HepG2 (cell line): ENCODE measurements around the gene FBXL22. TPM values are rescaled to one million over a fixed set of nuclear protein-coding genes. Genes with fewer than 3 reads are reported as not detected.

ENCODE experiments used
- EEA1 ChIP-seq: sonication (generic); formaldehyde crosslinking; IDR thresholded peaks from 2 replicates; pipeline ENCODE4 v1.5.1; 2020; ENCODE audit warnings: mild to moderate bottlenecking, missing genetic modification reagents, borderline replicate concordance
- IKZF4 ChIP-seq: sonication (generic); formaldehyde crosslinking; IDR thresholded peaks from 2 replicates; pipeline ENCODE4 v1.5.1; 2020; ENCODE audit warnings: borderline replicate concordance, mild to moderate bottlenecking, low read depth, missing genetic modification reagents; ENCODE audit errors: not compliant biosample characterization
- PATZ1 ChIP-seq: sonication (generic); formaldehyde crosslinking; IDR thresholded peaks from 2 replicates; pipeline ENCODE4 v1.4.0; 2020; ENCODE audit warnings: missing genetic modification reagents
- ZBED4 ChIP-seq: sonication (generic); formaldehyde crosslinking; IDR thresholded peaks from 2 replicates; pipeline ENCODE4 v1.4.0; 2020; ENCODE audit warnings: missing genetic modification reagents, borderline replicate concordance
- ZNF3 ChIP-seq: IDR thresholded peaks from 2 replicates; pipeline ENCODE4 v1.7.0; 2017; ENCODE audit warnings: inconsistent platforms
- ZNF572 ChIP-seq: sonication (generic); formaldehyde crosslinking; IDR thresholded peaks from 2 replicates; pipeline ENCODE4 v1.5.1; 2020; ENCODE audit warnings: mild to moderate bottlenecking, missing genetic modification reagents
- ZNF747 ChIP-seq: sonication (generic); formaldehyde crosslinking; IDR thresholded peaks from 2 replicates; pipeline ENCODE4 v1.8.1; 2023; ENCODE audit warnings: missing genetic modification reagents, mild to moderate bottlenecking, borderline replicate concordance
- ZNF800 ChIP-seq: sonication (generic); formaldehyde crosslinking; IDR thresholded peaks from 2 replicates; pipeline ENCODE4 v1.4.0; 2020; ENCODE audit warnings: missing genetic modification reagents
- polyA plus RNA-seq, 8 experiments: library from polyadenylated mRNA; depleted of rRNA in 3 of 8; stranded (reverse) in 7 of 8; unstranded in 1 of 8; fragments of >200 nt; fragmentation: Illumina TruSeq in 4 of 8; extraction: Trizol in 4 of 8; gene quantifications; 2 replicates each; pipeline versions ENCODE4 v1.2.1 to v1.2.3, GENCODE V29; 2011 to 2016; ENCODE audit warnings: low read depth in 4 of 8, missing spikeins in 1 of 8, mixed read lengths in 1 of 8; ENCODE audit not compliant: insufficient read depth in 1 of 8
- total RNA-seq, 5 experiments: library from RNA; depleted of rRNA; stranded (reverse); fragments of >200 nt; fragmentation: Illumina TruSeq; extraction: Trizol; gene quantifications; 2 replicates each; pipeline ENCODE4 v1.2.3, GENCODE V29; 2016; ENCODE audit warnings: low read depth in 1 of 5
- TF ChIP-seq, protein P1 (sequence below): sonication (generic); formaldehyde crosslinking; IDR thresholded peaks from 2 replicates; pipeline ENCODE4 v1.4.0; 2020; ENCODE audit warnings: mild to moderate bottlenecking, missing genetic modification reagents
- TF ChIP-seq, protein P2 (sequence below): sonication (generic); formaldehyde crosslinking; IDR thresholded peaks from 2 replicates; pipeline ENCODE4 v1.5.1; 2020; ENCODE audit warnings: missing genetic modification reagents, mild to moderate bottlenecking, borderline replicate concordance

The FBXL22 gene
- total and polyA plus RNA-seq, 2 of the 13 experiments (the other 11 are each of a cell fraction or from before 2014, with no cell fraction given), result 0.15 to 0.33 TPM

DNA sequence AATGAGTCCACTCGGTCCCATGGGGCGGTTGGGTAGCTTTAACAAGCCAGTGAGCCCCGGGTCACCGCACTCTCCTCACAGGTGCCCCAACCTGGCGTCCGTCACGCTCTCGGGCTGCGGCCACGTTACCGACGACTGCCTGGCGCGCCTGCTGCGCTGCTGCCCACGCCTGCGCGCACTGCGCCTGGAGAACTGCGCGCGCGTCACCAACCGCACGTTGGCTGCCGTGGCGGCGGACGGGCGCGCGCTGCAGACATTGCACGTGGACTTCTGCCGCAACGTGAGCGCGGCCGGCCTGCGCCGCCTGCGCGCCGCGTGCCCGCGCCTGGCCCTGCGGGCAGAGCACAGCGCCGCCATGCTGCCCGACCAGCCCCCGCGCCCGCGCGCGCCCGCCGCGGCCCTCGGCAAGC, 3.4 kb downstream of the FBXL22 start (continued):
- no peak for TF ChIP-seq PATZ1 (CRISPR knock-in tag)
- 0 out of 2 replicates have a peak, but pooled peaks have one; percentile 18 for TF ChIP-seq ZNF747 (CRISPR knock-in tag)
- no peak for TF ChIP-seq ZBED4 (CRISPR knock-in tag)
- peak; percentile 91 for TF ChIP-seq IKZF4 (CRISPR knock-in tag)
- TF ChIP-seq, protein P1, sequence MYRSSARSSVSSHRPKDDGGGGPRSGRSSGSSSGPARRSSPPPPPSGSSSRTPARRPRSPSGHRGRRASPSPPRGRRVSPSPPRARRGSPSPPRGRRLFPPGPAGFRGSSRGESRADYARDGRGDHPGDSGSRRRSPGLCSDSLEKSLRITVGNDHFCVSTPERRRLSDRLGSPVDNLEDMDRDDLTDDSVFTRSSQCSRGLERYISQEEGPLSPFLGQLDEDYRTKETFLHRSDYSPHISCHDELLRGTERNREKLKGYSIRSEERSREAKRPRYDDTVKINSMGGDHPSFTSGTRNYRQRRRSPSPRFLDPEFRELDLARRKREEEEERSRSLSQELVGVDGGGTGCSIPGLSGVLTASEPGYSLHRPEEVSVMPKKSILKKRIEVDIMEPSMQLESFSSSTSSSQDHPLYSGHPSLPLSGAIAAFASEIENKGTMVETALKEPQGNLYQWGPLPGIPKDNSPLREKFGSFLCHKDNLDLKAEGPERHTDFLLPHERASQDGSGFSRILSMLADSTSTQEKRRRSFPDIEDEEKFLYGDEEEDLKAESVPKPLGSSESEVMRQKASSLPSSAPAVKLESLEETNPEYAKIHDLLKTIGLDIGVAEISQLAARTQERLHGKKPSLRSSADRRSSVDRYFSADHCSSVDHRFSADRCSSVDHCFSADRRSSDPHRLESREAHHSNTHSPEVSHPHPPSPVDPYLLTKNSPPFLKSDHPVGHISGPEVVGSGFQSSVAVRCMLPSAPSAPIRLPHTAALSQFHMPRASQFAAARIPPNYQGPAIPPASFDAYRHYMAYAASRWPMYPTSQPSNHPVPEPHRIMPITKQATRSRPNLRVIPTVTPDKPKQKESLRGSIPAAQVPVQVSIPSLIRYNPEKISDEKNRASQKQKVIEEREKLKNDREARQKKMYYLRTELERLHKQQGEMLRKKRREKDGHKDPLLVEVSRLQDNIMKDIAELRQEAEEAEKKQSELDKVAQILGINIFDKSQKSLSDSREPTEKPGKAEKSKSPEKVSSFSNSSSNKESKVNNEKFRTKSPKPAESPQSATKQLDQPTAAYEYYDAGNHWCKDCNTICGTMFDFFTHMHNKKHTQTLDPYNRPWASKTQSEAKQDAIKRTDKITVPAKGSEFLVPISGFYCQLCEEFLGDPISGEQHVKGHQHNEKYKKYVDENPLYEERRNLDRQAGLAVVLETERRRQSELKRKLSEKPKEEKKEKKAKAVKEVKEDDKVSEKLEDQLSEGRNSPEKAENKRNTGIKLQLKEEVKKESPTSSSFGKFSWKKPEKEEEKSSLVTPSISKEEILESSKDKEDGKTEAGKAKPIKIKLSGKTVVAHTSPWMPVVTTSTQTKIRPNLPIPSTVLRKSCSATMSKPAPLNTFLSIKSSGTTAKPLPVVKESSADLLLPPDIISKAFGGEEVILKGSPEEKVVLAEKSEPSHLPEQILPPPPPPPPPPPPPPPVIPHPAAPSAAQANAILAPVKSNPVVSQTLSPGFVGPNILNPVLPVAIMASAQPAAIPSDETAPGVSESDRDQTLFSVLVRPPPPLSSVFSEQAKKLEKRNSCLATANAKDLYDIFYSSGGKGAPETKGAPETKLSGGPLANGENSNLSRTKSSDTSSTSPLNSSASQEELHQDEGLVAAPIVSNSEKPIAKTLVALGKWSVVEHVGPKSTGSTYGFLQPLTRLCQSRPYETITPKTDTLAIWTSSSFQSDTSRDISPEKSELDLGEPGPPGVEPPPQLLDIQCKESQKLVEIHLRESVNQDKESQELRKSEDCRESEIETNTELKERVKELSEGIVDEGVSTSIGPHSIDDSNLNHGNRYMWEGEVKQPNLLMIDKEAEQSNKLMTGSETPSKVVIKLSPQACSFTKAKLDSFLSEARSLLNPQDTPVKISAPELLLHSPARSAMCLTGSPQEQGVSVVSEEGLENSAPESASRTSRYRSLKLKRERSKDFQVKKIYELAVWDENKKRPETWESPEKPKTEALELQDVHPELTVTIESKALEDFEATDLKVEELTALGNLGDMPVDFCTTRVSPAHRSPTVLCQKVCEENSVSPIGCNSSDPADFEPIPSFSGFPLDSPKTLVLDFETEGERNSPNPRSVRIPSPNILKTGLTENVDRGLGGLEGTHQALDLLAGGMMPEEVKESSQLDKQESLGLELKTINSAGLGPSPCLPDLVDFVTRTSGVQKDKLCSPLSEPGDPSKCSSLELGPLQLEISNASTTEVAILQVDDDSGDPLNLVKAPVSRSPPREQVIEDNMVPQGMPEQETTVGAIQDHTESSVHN (CRISPR knock-in tag), result no peak
- TF ChIP-seq EEA1 (CRISPR knock-in tag), result peak; percentile 96
- no peak for TF ChIP-seq ZNF3 (CRISPR knock-in tag)
- TF ChIP-seq ZNF800 (CRISPR knock-in tag), result peak; percentile 97
- TF ChIP-seq, protein P2, sequence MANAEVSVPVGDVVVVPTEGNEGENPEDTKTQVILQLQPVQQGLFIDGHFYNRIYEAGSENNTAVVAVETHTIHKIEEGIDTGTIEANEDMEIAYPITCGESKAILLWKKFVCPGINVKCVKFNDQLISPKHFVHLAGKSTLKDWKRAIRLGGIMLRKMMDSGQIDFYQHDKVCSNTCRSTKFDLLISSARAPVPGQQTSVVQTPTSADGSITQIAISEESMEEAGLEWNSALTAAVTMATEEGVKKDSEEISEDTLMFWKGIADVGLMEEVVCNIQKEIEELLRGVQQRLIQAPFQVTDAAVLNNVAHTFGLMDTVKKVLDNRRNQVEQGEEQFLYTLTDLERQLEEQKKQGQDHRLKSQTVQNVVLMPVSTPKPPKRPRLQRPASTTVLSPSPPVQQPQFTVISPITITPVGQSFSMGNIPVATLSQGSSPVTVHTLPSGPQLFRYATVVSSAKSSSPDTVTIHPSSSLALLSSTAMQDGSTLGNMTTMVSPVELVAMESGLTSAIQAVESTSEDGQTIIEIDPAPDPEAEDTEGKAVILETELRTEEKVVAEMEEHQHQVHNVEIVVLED (CRISPR knock-in tag), result peak; percentile 93
- TF ChIP-seq ZNF572 (CRISPR knock-in tag), result no peak
